Esophagus squamous epithelium (tissue), 4 donors: ENCODE data around the gene RNF125.

Source experiments
- CTCF ChIP-seq, 6 experiments: fragments of 450-650 bp in 4 of 6; fragments of 200-600 bp in 2 of 6; sonication (generic) in 2 of 6; IDR thresholded peaks; one replicate each; pipeline ENCODE4 v1.5.1; 2016 to 2019; ENCODE audit warnings: antibody characterized with exemption in 6 of 6, mild to moderate bottlenecking in 4 of 6, moderate library complexity in 4 of 6
- POLR2A ChIP-seq, 4 donors: fragments of 450-650 bp; IDR thresholded peaks; one replicate each; pipeline ENCODE4 v1.6.1; 2017; ENCODE audit warnings: antibody characterized with exemption in 4 of 4, mild to moderate bottlenecking in 4 of 4, moderate library complexity in 3 of 4

- TF ChIP-seq CTCF (IDR thresholded peaks at IDR 0.05) (no peak), POLR2A (IDR thresholded peaks at IDR 0.05) (no peak)
Observed at GRCh38 chr18:32114293-32114942, 95.8 kb downstream of the RNF125 start.
